ENCODE measurements around the gene CALY.

DNA sequence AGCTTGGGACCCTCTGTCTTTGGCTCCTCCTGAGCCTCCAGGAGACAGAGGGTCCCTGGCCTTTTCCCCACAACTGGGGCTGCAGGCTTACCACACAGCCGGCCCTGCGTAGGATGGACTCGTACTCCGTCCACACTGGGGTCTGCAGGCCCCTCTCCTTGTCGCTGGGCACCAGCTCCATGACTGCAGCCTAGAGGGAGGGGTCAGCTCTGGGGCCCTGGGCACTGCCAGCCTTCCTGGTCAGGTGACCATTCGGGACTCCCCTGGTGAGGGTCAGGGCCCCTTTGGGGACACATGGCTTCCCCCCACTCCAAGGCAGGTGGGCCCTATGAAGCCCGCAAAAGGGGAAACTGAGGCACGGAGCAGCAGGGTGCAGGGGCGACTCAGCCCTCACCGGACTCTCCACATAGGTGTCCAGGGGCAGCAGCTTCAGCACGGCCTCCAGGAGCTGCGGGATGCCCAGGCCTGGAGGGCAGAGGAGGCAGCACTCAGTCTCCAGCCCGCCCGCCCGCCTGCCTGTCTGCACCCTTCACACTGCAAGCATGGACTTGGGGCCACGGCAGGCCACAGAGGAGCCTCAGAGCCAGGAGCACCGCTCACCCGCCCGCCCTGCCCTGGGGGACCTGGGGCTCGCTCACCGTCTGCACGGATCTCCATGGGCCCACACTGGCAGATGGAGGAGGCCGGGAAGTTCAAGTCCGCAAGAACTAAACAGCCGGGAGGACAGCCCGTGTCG is 20.0 kb upstream of the CALY start:
- TF ChIP-seq, protein P1, sequence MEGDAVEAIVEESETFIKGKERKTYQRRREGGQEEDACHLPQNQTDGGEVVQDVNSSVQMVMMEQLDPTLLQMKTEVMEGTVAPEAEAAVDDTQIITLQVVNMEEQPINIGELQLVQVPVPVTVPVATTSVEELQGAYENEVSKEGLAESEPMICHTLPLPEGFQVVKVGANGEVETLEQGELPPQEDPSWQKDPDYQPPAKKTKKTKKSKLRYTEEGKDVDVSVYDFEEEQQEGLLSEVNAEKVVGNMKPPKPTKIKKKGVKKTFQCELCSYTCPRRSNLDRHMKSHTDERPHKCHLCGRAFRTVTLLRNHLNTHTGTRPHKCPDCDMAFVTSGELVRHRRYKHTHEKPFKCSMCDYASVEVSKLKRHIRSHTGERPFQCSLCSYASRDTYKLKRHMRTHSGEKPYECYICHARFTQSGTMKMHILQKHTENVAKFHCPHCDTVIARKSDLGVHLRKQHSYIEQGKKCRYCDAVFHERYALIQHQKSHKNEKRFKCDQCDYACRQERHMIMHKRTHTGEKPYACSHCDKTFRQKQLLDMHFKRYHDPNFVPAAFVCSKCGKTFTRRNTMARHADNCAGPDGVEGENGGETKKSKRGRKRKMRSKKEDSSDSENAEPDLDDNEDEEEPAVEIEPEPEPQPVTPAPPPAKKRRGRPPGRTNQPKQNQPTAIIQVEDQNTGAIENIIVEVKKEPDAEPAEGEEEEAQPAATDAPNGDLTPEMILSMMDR (conservative IDR thresholded peaks at IDR 0.05; ENCODE audit: low read length), result no peak
- TF ChIP-seq EZH2phosphoT487 (IDR thresholded peaks at IDR 0.05; ENCODE audit: borderline replicate concordance), result no peak

Data from Loucy (cell line).